Measurements from ENCODE around the gene CCDC24.

- TF ChIP-seq, protein P1, sequence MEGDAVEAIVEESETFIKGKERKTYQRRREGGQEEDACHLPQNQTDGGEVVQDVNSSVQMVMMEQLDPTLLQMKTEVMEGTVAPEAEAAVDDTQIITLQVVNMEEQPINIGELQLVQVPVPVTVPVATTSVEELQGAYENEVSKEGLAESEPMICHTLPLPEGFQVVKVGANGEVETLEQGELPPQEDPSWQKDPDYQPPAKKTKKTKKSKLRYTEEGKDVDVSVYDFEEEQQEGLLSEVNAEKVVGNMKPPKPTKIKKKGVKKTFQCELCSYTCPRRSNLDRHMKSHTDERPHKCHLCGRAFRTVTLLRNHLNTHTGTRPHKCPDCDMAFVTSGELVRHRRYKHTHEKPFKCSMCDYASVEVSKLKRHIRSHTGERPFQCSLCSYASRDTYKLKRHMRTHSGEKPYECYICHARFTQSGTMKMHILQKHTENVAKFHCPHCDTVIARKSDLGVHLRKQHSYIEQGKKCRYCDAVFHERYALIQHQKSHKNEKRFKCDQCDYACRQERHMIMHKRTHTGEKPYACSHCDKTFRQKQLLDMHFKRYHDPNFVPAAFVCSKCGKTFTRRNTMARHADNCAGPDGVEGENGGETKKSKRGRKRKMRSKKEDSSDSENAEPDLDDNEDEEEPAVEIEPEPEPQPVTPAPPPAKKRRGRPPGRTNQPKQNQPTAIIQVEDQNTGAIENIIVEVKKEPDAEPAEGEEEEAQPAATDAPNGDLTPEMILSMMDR (IDR thresholded peaks at IDR 0.05), result no peak
- TF ChIP-seq POLR2A (IDR thresholded peaks at IDR 0.05), result no peak
Observed at GRCh38 chr1:44013949-44014348, 22.6 kb downstream of the CCDC24 start.
